PC-9 (cell line): ENCODE measurements around the gene DNAH12.
"Not testable (repeated sequence)": the region's sequence is repeated elsewhere in the genome, so short reads cannot be mapped to it uniquely, and the experiment has no call there.

ENCODE experiments used
- EZH2 ChIP-seq: fragments of 200-600 bp; sonication (generic); IDR thresholded peaks from 2 replicates; pipeline ENCODE4 v1.8.0; 2017; ENCODE audit warnings: antibody characterized with exemption, low read depth
- TF ChIP-seq, protein P1 (sequence below): fragments of 200-600 bp; sonication (generic); conservative IDR thresholded peaks from 2 replicates; pipeline ENCODE4 v1.6.1; 2017; ENCODE audit warnings: mixed run types, antibody characterized with exemption, mild to moderate bottlenecking, moderate library complexity

GRCh38 chr3:57477193-57477592 is 67.0 kb downstream of the DNAH12 start:
- TF ChIP-seq, protein P1, sequence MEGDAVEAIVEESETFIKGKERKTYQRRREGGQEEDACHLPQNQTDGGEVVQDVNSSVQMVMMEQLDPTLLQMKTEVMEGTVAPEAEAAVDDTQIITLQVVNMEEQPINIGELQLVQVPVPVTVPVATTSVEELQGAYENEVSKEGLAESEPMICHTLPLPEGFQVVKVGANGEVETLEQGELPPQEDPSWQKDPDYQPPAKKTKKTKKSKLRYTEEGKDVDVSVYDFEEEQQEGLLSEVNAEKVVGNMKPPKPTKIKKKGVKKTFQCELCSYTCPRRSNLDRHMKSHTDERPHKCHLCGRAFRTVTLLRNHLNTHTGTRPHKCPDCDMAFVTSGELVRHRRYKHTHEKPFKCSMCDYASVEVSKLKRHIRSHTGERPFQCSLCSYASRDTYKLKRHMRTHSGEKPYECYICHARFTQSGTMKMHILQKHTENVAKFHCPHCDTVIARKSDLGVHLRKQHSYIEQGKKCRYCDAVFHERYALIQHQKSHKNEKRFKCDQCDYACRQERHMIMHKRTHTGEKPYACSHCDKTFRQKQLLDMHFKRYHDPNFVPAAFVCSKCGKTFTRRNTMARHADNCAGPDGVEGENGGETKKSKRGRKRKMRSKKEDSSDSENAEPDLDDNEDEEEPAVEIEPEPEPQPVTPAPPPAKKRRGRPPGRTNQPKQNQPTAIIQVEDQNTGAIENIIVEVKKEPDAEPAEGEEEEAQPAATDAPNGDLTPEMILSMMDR = not testable (repeated sequence)
- TF ChIP-seq EZH2 = not testable (repeated sequence)
